NK-92 (cell line): Measurements from ENCODE around the gene CASTOR2.
"Not testable (repeated sequence)": the region's sequence is repeated elsewhere in the genome, so short reads cannot be mapped to it uniquely, and the experiment has no call there.

Experiments used
- DNase-seq: peaks from one replicate; lab custom pipeline; 2025; ENCODE audit not compliant: unreplicated experiment; lab: John Stamatoyannopoulos, UW

The CASTOR2 gene

GRCh38 chr7:75049817-75050216 lies 85.3 kb downstream of the CASTOR2 start:
- DNase-seq = no peak

GRCh38 chr7:75050501-75050900 lies 86.0 kb downstream of the CASTOR2 start:
- no peak for DNase-seq

- no peak for DNase-seq
Observed at GRCh38 chr7:75054744-75055143, 90.2 kb downstream of the CASTOR2 start.

- no peak for DNase-seq
Observed at GRCh38 chr7:75055155-75055554, 90.7 kb downstream of the CASTOR2 start.

- DNase-seq = no peak
Observed at GRCh38 chr7:75055830-75056772, 91.6 kb downstream of the CASTOR2 start.

GRCh38 chr7:75058406-75058805 lies 93.9 kb downstream of the CASTOR2 start:
- no peak for DNase-seq

GRCh38 chr7:75064291-75064690 lies 99.8 kb downstream of the CASTOR2 start:
- no peak for DNase-seq

- no peak for DNase-seq
Observed at GRCh38 chr7:75064801-75065200, 100.3 kb downstream of the CASTOR2 start.

GRCh38 chr7:75066521-75066920 lies 102.0 kb downstream of the CASTOR2 start:
- no peak for DNase-seq

GRCh38 chr7:75072981-75073283 lies 108.4 kb downstream of the CASTOR2 start:
- DNase-seq = no peak

GRCh38 chr7:75074262-75074641 lies 109.7 kb downstream of the CASTOR2 start:
- not testable (repeated sequence) for DNase-seq
